CD14-positive monocyte (primary cell): ENCODE measurements around the gene EYA3. TPM values are rescaled to one million over a fixed set of nuclear protein-coding genes. Genes with fewer than 3 reads are reported as not detected.
A peak's percentile ranks its signal among the peaks of the same experiment; 100 is the strongest.

Source experiments
- DNase-seq, 3 donors: peaks; one replicate each; pipeline ENCODE4 v3.0.0-alpha.2; 2011 to 2022
- H2AFZ ChIP-seq: 2 replicates; pipeline ENCODE4 v1.6.0; 2012; ENCODE audit warnings: mild to moderate bottlenecking, low read depth, low read length, inconsistent platforms; ENCODE audit not compliant: insufficient read depth, poor library complexity, severe bottlenecking
- H3K27ac ChIP-seq, 2 donors: 1 replicate in 1 of 2; 2 replicates in 1 of 2; pipeline ENCODE4 v1.5.1; 2012 to 2013; ENCODE audit warnings: low read length in 2 of 2, control low read depth in 1 of 2, inconsistent platforms in 1 of 2, low read depth in 1 of 2, mild to moderate bottlenecking in 1 of 2
- H3K27me3 ChIP-seq, 2 donors: one replicate each; pipeline versions ENCODE4 v1.6.0 to v1.6.1; 2011 to 2013; ENCODE audit warnings: low read length in 2 of 2; ENCODE audit not compliant: control insufficient read depth in 2 of 2, insufficient read depth in 2 of 2
- H3K36me3 ChIP-seq, 2 donors: replicated peaks in 1 of 2; 1 replicate in 1 of 2; 2 replicates in 1 of 2; pipeline versions ENCODE4 v1.5.1 to v1.6.1; 2012 to 2013; ENCODE audit warnings: low read length in 2 of 2, control low read depth in 1 of 2, inconsistent platforms in 1 of 2, mild to moderate bottlenecking in 1 of 2; ENCODE audit not compliant: insufficient read depth in 2 of 2, control insufficient read depth in 1 of 2
- H3K4me1 ChIP-seq, 2 donors: 1 replicate in 1 of 2; 2 replicates in 1 of 2; pipeline versions ENCODE4 v1.5.1 to v1.6.1; 2012 to 2013; ENCODE audit warnings: low read length in 2 of 2, control low read depth in 1 of 2, inconsistent platforms in 1 of 2, mild to moderate bottlenecking in 1 of 2, moderate library complexity in 1 of 2; ENCODE audit not compliant: insufficient read depth in 2 of 2, control insufficient read depth in 1 of 2
- H3K4me2 ChIP-seq: replicated peaks from 2 replicates; pipeline ENCODE3; 2012; ENCODE audit warnings: low read length, moderate library complexity, mild to moderate bottlenecking; ENCODE audit not compliant: poor library complexity, severe bottlenecking; ENCODE audit errors: extremely low read depth
- H3K4me3 ChIP-seq, 3 experiments: fragments of 200-600 bp in 1 of 3; sonication (generic) in 1 of 3; replicated peaks in 1 of 3; 1 replicate in 2 of 3; 2 replicates in 1 of 3; pipeline ENCODE4 v1.5.1; 2011 to 2013; ENCODE audit warnings: low read length in 3 of 3, mild to moderate bottlenecking in 3 of 3, control low read depth in 2 of 3, low read depth in 2 of 3, inconsistent platforms in 1 of 3, moderate library complexity in 1 of 3
- H3K79me2 ChIP-seq: 2 replicates; pipeline ENCODE4 v1.6.0; 2012; ENCODE audit warnings: mild to moderate bottlenecking, control low read depth, inconsistent platforms, low read length, moderate library complexity; ENCODE audit not compliant: insufficient read depth
- H3K9ac ChIP-seq: 2 replicates; pipeline ENCODE4 v1.6.0; 2017; ENCODE audit warnings: low read length, mild to moderate bottlenecking; ENCODE audit not compliant: insufficient read depth, poor library complexity, severe bottlenecking
- H3K9me3 ChIP-seq, 2 donors: replicated peaks in 1 of 2; 1 replicate in 1 of 2; 2 replicates in 1 of 2; pipeline versions ENCODE4 v1.5.1 to v1.6.1; 2012 to 2013; ENCODE audit warnings: low read length in 2 of 2, control low read depth in 1 of 2; ENCODE audit not compliant: control insufficient read depth in 1 of 2, insufficient read depth in 1 of 2
- H4K20me1 ChIP-seq: 2 replicates; pipeline ENCODE4 v1.6.0; 2012; ENCODE audit warnings: mild to moderate bottlenecking, low read length, control low read depth, moderate library complexity; ENCODE audit not compliant: insufficient read depth
- H3K27ac Mint-ChIP-seq, 7 donors: one replicate each; pipeline ENCODE4 v1.8.0; 2020; ENCODE audit warnings: mild to moderate bottlenecking in 7 of 7, mixed read lengths in 7 of 7, moderate library complexity in 6 of 7, inconsistent platforms in 2 of 7
- H3K27me3 Mint-ChIP-seq, 3 donors: one replicate each; pipeline ENCODE4 v1.8.0; 2021 to 2022; ENCODE audit warnings: low read depth in 3 of 3, mild to moderate bottlenecking in 3 of 3, mixed read lengths in 3 of 3, moderate library complexity in 3 of 3, inconsistent platforms in 1 of 3
- H3K36me3 Mint-ChIP-seq, 2 donors: one replicate each; pipeline ENCODE4 v1.8.0; 2020; ENCODE audit warnings: mixed read lengths in 2 of 2, inconsistent platforms in 1 of 2, mild to moderate bottlenecking in 1 of 2
- H3K4me1 Mint-ChIP-seq: one replicate; pipeline ENCODE4 v1.8.0; 2020; ENCODE audit warnings: mild to moderate bottlenecking, mixed read lengths
- H3K4me3 Mint-ChIP-seq, 2 donors: one replicate each; pipeline ENCODE4 v1.8.0; 2020; ENCODE audit warnings: mild to moderate bottlenecking in 2 of 2, mixed read lengths in 2 of 2, moderate library complexity in 1 of 2
- H3K9me3 Mint-ChIP-seq, 7 donors: one replicate each; pipeline ENCODE4 v1.8.0; 2020 to 2022; ENCODE audit warnings: mixed read lengths in 7 of 7, mild to moderate bottlenecking in 6 of 7, moderate library complexity in 6 of 7, inconsistent platforms in 2 of 7
- WGBS: methylation state at CpG from one replicate; pipeline ENCODE4 v1.1.5; 2013; ENCODE audit warnings: missing lambda C conversion rate; ENCODE audit not compliant: insufficient coverage; 5-methylcytosine and 5-hydroxymethylcytosine counted together
- intact Hi-C, 2 donors: fragments of 100-400 bp; cut with micrococcal nuclease; formaldehyde crosslinking; loops; one replicate each; pipeline versions ENCODE4 v1.15.0 to v1.15.1; 2023
- polyA plus RNA-seq, 3 donors: library from polyadenylated mRNA; depleted of rRNA in 1 of 3; unstranded in 2 of 3; stranded (reverse) in 1 of 3; fragments of 300-500 nt in 2 of 3; fragments of >200 nt in 1 of 3; fragmentation: Illumina TruSeq in 2 of 3; gene quantifications; 1 replicate in 2 of 3; 2 replicates in 1 of 3; pipeline ENCODE4 v1.2.3, GENCODE V29; 2012 to 2021
- TF ChIP-seq, protein P1 (sequence below): fragments of 200-600 bp; IDR thresholded peaks from one replicate; pipeline ENCODE4 v1.8.0; 2022; ENCODE audit warnings: antibody characterized with exemption, mild to moderate bottlenecking

Gene EYA3
- polyA plus RNA-seq, 3 donors = 3.3 to 21.1 (median 3.7) TPM

DNA sequence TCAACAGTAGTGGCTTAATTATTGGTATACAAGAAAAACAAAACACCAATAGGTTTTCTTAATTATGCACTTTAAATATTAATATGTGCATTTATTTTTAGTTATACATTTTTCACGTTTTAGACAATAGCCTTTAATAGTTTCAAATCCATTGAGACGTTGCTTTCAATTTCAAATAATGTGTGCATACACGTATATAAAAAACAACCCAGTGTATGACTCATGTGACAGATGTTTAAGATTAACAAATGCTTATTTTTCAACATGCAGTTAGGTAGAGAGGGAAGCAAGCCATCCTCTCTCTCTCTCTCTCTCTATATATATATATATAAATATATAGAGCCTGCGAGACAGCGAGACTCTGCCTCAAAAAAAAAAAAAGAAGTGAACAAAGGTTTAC is 24.3 kb downstream of the EYA3 start:
- intact Hi-C loops = no loop called here
- Histone ChIP-seq H3K36me3 (peaks cover 0 to 12% of the 10 kb centered on the region in 2 donors), H3K27me3 (no peaks in the 10 kb centered on the region), H3K4me3 (no peak overlapping the region), H3K79me2 (peaks cover 86% of the 10 kb centered on the region), H3K9me3 (peaks cover 0 to 4% of the 10 kb centered on the region in 2 donors), H3K4me2 (peak overlapping the region; percentile 30), H3K4me1 (peaks cover 13 to 33% of the 10 kb centered on the region in 2 donors), H2AFZ (no peak overlapping the region), H3K9ac (no peak overlapping the region), H3K27ac (peak overlapping the region in 1 of 2 donors; percentile 62), H4K20me1 (peaks cover 8% of the 10 kb centered on the region)
- H3K36me3 Mint-ChIP-seq = peaks cover 12 to 16% of the 10 kb centered on the region in 2 donors
- no CpG with 5 or more reads among the region's 5 CpGs for WGBS
- peaks cover 37% of the 10 kb centered on the region for H3K4me1 Mint-ChIP-seq
- peaks cover 0 to 11% (median 3%) of the 10 kb centered on the region in 7 donors for H3K9me3 Mint-ChIP-seq
- DNase-seq = peak; percentile 10 to 58 (median 40)
- no peak overlapping the region for H3K4me3 Mint-ChIP-seq
- peak overlapping the region in 1 of 7 donors; percentile 22 for H3K27ac Mint-ChIP-seq
- H3K27me3 Mint-ChIP-seq = no peaks in the 10 kb centered on the region
- TF ChIP-seq, protein P1, sequence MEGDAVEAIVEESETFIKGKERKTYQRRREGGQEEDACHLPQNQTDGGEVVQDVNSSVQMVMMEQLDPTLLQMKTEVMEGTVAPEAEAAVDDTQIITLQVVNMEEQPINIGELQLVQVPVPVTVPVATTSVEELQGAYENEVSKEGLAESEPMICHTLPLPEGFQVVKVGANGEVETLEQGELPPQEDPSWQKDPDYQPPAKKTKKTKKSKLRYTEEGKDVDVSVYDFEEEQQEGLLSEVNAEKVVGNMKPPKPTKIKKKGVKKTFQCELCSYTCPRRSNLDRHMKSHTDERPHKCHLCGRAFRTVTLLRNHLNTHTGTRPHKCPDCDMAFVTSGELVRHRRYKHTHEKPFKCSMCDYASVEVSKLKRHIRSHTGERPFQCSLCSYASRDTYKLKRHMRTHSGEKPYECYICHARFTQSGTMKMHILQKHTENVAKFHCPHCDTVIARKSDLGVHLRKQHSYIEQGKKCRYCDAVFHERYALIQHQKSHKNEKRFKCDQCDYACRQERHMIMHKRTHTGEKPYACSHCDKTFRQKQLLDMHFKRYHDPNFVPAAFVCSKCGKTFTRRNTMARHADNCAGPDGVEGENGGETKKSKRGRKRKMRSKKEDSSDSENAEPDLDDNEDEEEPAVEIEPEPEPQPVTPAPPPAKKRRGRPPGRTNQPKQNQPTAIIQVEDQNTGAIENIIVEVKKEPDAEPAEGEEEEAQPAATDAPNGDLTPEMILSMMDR = no peak

DNA sequence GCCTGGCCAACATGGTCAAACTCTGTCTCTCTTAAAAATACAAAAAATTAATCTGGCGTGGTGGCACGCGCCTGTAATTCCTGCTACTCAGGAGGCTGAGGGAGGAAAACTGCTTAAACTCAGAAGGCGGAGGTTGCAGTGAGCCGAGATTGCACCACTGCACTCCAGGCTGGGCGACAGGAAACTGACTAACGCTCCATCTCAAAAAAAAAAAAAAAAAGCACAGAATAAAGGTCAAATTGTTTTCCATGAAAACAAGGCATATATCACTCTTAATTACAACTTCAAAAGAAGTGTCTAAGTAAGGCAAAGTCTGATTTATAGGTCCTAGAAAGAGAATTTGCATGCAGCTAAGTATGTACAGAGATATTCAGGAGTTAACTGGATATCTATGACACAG is 25.6 kb downstream of the EYA3 start:
- peaks cover 0 to 4% of the 10 kb centered on the region in 2 donors for H3K9me3 ChIP-seq
- no peak overlapping the region for H3K4me3 Mint-ChIP-seq
- intact Hi-C loops = no loop called here

More for the DNA sequence above, 25.6 kb downstream of the EYA3 start:
- Histone ChIP-seq H4K20me1 (peaks cover 4% of the 10 kb centered on the region), H3K4me3 (no peak overlapping the region), H3K4me2 (peak overlapping the region; percentile 17), H3K4me1 (peaks cover 13 to 38% of the 10 kb centered on the region in 2 donors), H3K79me2 (peaks cover 88% of the 10 kb centered on the region), H3K36me3 (peaks cover 0 to 12% of the 10 kb centered on the region in 2 donors), H3K27me3 (no peaks in the 10 kb centered on the region), H3K27ac (peak overlapping the region; percentile 42 to 76), H2AFZ (no peak overlapping the region), H3K9ac (no peak overlapping the region)
- peak; percentile 56 to 74 (median 68) for DNase-seq
- TF ChIP-seq, protein P1 = no peak
- H3K4me1 Mint-ChIP-seq = peaks cover 43% of the 10 kb centered on the region
- peak overlapping the region; percentile 62 to 89 (median 85) for H3K27ac Mint-ChIP-seq
- WGBS = 53% methylated on average over 4 of the region's 7 CpGs
- peaks cover 12 to 16% of the 10 kb centered on the region in 2 donors for H3K36me3 Mint-ChIP-seq
- H3K9me3 Mint-ChIP-seq = peaks cover 0 to 11% (median 3%) of the 10 kb centered on the region in 7 donors
- no peaks in the 10 kb centered on the region for H3K27me3 Mint-ChIP-seq
